ENCODE measurements around the gene DOLK.

The DOLK gene

GRCh38 chr9:128903871-128904620, 43.4 kb downstream of the DOLK start:
- DNase-seq: no peak

- no peak for DNase-seq
Measured at GRCh38 chr9:128903079-128903461, 44.3 kb downstream of the DOLK start.

- no peak for DNase-seq
Measured at GRCh38 chr9:128902351-128903078, 44.9 kb downstream of the DOLK start.

- DNase-seq: no peak
Measured at GRCh38 chr9:128901822-128902221, 45.6 kb downstream of the DOLK start.

- DNase-seq: no peak
Measured at GRCh38 chr9:128901379-128901778, 46.0 kb downstream of the DOLK start.

GRCh38 chr9:128899566-128900322, 47.7 kb downstream of the DOLK start:
- no peak for DNase-seq

GRCh38 chr9:128898845-128899565, 48.4 kb downstream of the DOLK start:
- no peak for DNase-seq

- no peak for DNase-seq
Measured at GRCh38 chr9:128898382-128898781, 49.0 kb downstream of the DOLK start.

GRCh38 chr9:128895556-128895955, 51.8 kb downstream of the DOLK start:
- DNase-seq: no peak
